Endodermal cell (in vitro differentiated cells): ENCODE results near the gene COL23A1. TPM values are rescaled to one million over a fixed set of nuclear protein-coding genes. Genes with fewer than 3 reads are reported as not detected.

ENCODE experiments used
- DNase-seq: peaks from one replicate; pipeline ENCODE4 v3.0.0-alpha.2; 2017
- H3K27ac ChIP-seq: 2 replicates; pipeline ENCODE4 v1.5.1; 2013; ENCODE audit warnings: mild to moderate bottlenecking, low read depth, low read length, moderate library complexity
- H3K27me3 ChIP-seq: 2 replicates; pipeline ENCODE4 v1.6.1; 2013; ENCODE audit warnings: mild to moderate bottlenecking, low read length, moderate library complexity; ENCODE audit not compliant: insufficient read depth, control insufficient read depth, poor library complexity, severe bottlenecking
- H3K36me3 ChIP-seq: 2 replicates; pipeline ENCODE4 v1.7.0; 2013; ENCODE audit warnings: mild to moderate bottlenecking, low read length, moderate library complexity; ENCODE audit not compliant: control insufficient read depth, insufficient read depth
- H3K4me1 ChIP-seq: one replicate; pipeline ENCODE4 v1.7.0; 2013; ENCODE audit warnings: low read length; ENCODE audit not compliant: control insufficient read depth, insufficient read depth
- H3K4me3 ChIP-seq: 2 replicates; pipeline ENCODE4 v1.5.1; 2013; ENCODE audit warnings: mild to moderate bottlenecking, low read length, moderate library complexity
- H3K9ac ChIP-seq: 2 replicates; pipeline ENCODE4 v1.6.1; 2013; ENCODE audit warnings: mild to moderate bottlenecking, low read length, moderate library complexity; ENCODE audit not compliant: poor library complexity, severe bottlenecking; ENCODE audit errors: extremely low read depth
- H3K9me3 ChIP-seq: 2 replicates; pipeline ENCODE4 v1.6.1; 2013; ENCODE audit warnings: mild to moderate bottlenecking, low read length, moderate library complexity; ENCODE audit not compliant: control insufficient read depth
- H3K27ac Mint-ChIP-seq: 2 replicates; pipeline ENCODE4 v1.8.0; 2020; ENCODE audit warnings: mixed read lengths
- H3K27me3 Mint-ChIP-seq: 2 replicates; pipeline ENCODE4 v1.8.0; 2021; ENCODE audit warnings: mild to moderate bottlenecking, mixed read lengths; ENCODE audit not compliant: insufficient read depth
- H3K36me3 Mint-ChIP-seq: 2 replicates; pipeline ENCODE4 v1.8.0; 2020; ENCODE audit warnings: low read depth, mixed read lengths
- H3K4me1 Mint-ChIP-seq: 2 replicates; pipeline ENCODE4 v1.8.0; 2020; ENCODE audit warnings: mixed read lengths
- H3K4me3 Mint-ChIP-seq: 2 replicates; pipeline ENCODE4 v1.8.0; 2020; ENCODE audit warnings: mild to moderate bottlenecking, moderate library complexity, mixed read lengths
- H3K9me3 Mint-ChIP-seq: 2 replicates; pipeline ENCODE4 v1.8.0; 2020; ENCODE audit warnings: mild to moderate bottlenecking, mixed read lengths
- WGBS, 2 experiments: methylation state at CpG; one replicate each; pipeline versions ENCODE4 v1.1.5 to v1.1.7; 2013; ENCODE audit warnings: missing lambda C conversion rate in 2 of 2, mixed read lengths in 1 of 2; ENCODE audit not compliant: insufficient coverage in 1 of 2, insufficient read length in 1 of 2; 5-methylcytosine and 5-hydroxymethylcytosine counted together
- total RNA-seq, 2 donors: library from RNA; stranded (reverse); fragmentation: NEBNext Ultra II Directional in 1 of 2; extraction: Animal tissue kit (Norgen Biotek cat#: 25700) in 1 of 2; gene quantifications; 2 replicates in 1 of 2; 3 replicates in 1 of 2; pipeline ENCODE4 v1.2.1, GENCODE V29; 2021
- TF ChIP-seq, protein P1 (sequence below): fragments of 200-600 bp; sonication (generic); conservative IDR thresholded peaks from 2 replicates; pipeline ENCODE4 v1.5.0; 2021; ENCODE audit warnings: antibody characterized with exemption, mild to moderate bottlenecking

The COL23A1 gene
- total RNA-seq, 2 donors from 2014 or later, result 50.2 to 71.3 TPM

DNA sequence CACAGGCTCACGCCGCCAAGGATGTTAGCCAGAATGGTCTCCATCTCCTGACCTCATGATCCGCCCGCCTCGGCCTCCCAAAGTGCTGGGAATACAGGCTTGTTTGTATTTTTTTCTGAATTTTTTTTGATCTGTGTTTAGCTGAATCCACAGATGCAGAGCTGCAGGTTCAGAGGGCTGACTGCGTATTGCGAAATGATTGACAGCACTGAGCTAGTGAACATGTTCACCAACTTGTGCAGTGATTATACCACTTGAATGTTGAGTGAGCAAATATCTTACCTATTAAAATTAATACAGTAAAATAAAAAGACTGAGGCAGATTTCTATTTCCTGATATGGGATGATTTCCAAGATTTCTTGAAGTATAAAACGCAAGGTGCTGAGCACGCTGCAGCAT lies 234.5 kb downstream of the COL23A1 start:
- H3K9ac ChIP-seq, result no peak overlapping the region
- Mint-ChIP-seq H3K27ac (no peak overlapping the region), H3K9me3 (no peaks in the 10 kb centered on the region), H3K36me3 (no peaks in the 10 kb centered on the region), H3K4me3 (no peak overlapping the region), H3K27me3 (no peaks in the 10 kb centered on the region), H3K4me1 (peaks cover 36% of the 10 kb centered on the region)
- no peak overlapping the region for H3K4me3 ChIP-seq
- no peaks in the 10 kb centered on the region for H3K36me3 ChIP-seq
- no peaks in the 10 kb centered on the region for H3K27me3 ChIP-seq
- WGBS, 2 experiments, result 94 to 96% methylated on average over 8 to 9 of the region's 9 CpGs
- peak overlapping the region; percentile 36 for H3K27ac ChIP-seq
- no peaks in the 10 kb centered on the region for H3K9me3 ChIP-seq
- TF ChIP-seq, protein P1, sequence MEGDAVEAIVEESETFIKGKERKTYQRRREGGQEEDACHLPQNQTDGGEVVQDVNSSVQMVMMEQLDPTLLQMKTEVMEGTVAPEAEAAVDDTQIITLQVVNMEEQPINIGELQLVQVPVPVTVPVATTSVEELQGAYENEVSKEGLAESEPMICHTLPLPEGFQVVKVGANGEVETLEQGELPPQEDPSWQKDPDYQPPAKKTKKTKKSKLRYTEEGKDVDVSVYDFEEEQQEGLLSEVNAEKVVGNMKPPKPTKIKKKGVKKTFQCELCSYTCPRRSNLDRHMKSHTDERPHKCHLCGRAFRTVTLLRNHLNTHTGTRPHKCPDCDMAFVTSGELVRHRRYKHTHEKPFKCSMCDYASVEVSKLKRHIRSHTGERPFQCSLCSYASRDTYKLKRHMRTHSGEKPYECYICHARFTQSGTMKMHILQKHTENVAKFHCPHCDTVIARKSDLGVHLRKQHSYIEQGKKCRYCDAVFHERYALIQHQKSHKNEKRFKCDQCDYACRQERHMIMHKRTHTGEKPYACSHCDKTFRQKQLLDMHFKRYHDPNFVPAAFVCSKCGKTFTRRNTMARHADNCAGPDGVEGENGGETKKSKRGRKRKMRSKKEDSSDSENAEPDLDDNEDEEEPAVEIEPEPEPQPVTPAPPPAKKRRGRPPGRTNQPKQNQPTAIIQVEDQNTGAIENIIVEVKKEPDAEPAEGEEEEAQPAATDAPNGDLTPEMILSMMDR, result no peak
- no peaks in the 10 kb centered on the region for H3K4me1 ChIP-seq
- DNase-seq, result no peak

DNA sequence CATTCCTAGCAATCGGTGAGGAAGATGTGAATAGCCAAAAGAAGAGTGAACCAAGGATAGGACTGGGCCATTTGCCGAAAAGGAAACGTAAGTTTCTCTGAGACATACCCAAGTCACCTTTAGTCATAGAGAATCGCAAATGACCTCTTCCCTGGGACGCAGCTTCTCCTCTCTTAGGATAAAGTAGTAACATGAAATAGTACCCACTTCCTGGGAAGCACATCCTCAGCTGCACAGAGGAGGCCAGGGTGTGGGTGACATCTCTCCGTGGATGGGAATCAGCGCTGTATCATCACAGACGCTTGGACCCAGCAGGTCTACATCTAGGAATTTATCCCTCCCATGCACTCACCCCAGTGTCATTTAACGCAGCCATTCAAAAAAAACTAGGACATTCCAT lies 236.7 kb downstream of the COL23A1 start:
- 83 to 90% methylated on average over 2 to 9 of the region's 9 CpGs for WGBS, 2 experiments
- Mint-ChIP-seq H3K36me3 (no peaks in the 10 kb centered on the region), H3K4me1 (peaks cover 36% of the 10 kb centered on the region), H3K27me3 (no peaks in the 10 kb centered on the region), H3K4me3 (no peak overlapping the region), H3K9me3 (no peaks in the 10 kb centered on the region), H3K27ac (no peak overlapping the region)
- TF ChIP-seq, protein P1, result no peak
- Histone ChIP-seq H3K27ac (no peak overlapping the region), H3K4me1 (no peaks in the 10 kb centered on the region), H3K4me3 (no peak overlapping the region), H3K36me3 (no peaks in the 10 kb centered on the region), H3K9me3 (no peaks in the 10 kb centered on the region), H3K9ac (no peak overlapping the region), H3K27me3 (no peaks in the 10 kb centered on the region)
- no peak for DNase-seq

DNA sequence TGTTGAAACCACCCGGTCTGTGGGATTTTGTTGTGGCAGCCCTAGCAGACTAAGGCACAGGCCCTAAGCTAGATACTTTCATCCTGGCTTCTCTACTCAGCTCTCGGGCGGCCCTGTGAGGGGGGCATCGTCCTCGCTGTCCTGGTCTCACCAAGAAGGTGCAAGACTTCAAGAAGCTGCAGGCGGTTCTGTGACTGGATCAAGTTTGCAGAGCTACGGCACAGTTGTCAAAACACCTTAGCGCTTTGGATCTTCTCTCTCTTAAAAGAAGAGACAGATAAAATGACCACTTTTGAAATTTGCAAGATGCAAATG lies 238.2 kb downstream of the COL23A1 start:
- Mint-ChIP-seq H3K4me3 (no peak overlapping the region), H3K4me1 (peaks cover 29% of the 10 kb centered on the region), H3K27me3 (no peaks in the 10 kb centered on the region), H3K27ac (no peak overlapping the region), H3K36me3 (no peaks in the 10 kb centered on the region), H3K9me3 (no peaks in the 10 kb centered on the region)
- no peak for DNase-seq
- Histone ChIP-seq H3K9me3 (no peaks in the 10 kb centered on the region), H3K27ac (no peak overlapping the region), H3K4me1 (no peaks in the 10 kb centered on the region), H3K36me3 (no peaks in the 10 kb centered on the region), H3K4me3 (no peak overlapping the region), H3K9ac (no peak overlapping the region), H3K27me3 (no peaks in the 10 kb centered on the region)
- WGBS, 2 experiments, result 90 to 96% methylated on average over 8 of the region's 8 CpGs
- TF ChIP-seq, protein P1, result no peak
